Stomach smooth muscle (tissue), 2 donors: Measurements from ENCODE around the gene MAP4K3.
A peak's percentile ranks its signal among the peaks of the same experiment; 100 is the strongest.

Experiments used
- H3K27ac ChIP-seq: one replicate; pipeline ENCODE4 v1.7.0; 2013; ENCODE audit warnings: mild to moderate bottlenecking, low read length, inconsistent platforms
- H3K27me3 ChIP-seq, 2 donors: one replicate each; pipeline ENCODE4 v1.7.0; 2013; ENCODE audit warnings: low read length in 2 of 2; ENCODE audit not compliant: insufficient read depth in 2 of 2, control insufficient read depth in 1 of 2
- H3K36me3 ChIP-seq, 2 donors: one replicate each; pipeline ENCODE4 v1.7.0; 2013; ENCODE audit warnings: low read length in 2 of 2; ENCODE audit not compliant: control insufficient read depth in 2 of 2, insufficient read depth in 2 of 2
- H3K4me1 ChIP-seq: one replicate; pipeline ENCODE4 v1.7.0; 2013; ENCODE audit warnings: low read length; ENCODE audit not compliant: control insufficient read depth, insufficient read depth
- H3K4me3 ChIP-seq, 2 donors: one replicate each; pipeline ENCODE4 v1.7.0; 2013; ENCODE audit warnings: low read length in 2 of 2
- H3K9ac ChIP-seq, 2 donors: one replicate each; pipeline ENCODE4 v1.7.0; 2013; ENCODE audit warnings: low read length in 2 of 2, mild to moderate bottlenecking in 1 of 2
- H3K9me3 ChIP-seq, 2 donors: one replicate each; pipeline ENCODE4 v1.7.0; 2013; ENCODE audit warnings: low read length in 2 of 2; ENCODE audit not compliant: control insufficient read depth in 2 of 2
- donor health status: healthy.
- donor health status: Pancreatic carcinoma.

The MAP4K3 gene

DNA sequence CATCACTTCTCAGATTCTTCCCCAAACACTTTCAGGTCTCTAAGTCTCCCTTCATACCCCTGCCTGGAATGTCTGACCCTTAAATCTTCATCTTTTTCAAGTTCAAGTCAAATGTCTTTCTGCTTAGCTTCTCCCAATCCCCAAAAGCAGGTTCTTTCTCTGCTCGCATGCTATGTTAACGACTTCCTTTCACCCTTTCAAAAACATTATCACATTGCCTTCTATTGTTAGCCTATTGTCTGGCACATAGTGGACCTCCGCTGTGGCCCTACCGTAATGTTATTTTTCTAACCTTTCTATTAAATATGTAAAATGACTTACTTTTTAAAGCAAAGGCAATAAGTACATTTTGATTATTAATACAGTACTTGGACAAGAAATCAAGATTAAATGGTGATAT lies 195.5 kb downstream of the MAP4K3 start:
- H3K27me3 ChIP-seq, result peaks cover 0 to 4% of the 10 kb centered on the region in 2 donors
- no peaks in the 10 kb centered on the region for H3K36me3 ChIP-seq
- H3K4me3 ChIP-seq, result no peak overlapping the region
- no peaks in the 10 kb centered on the region for H3K4me1 ChIP-seq
- no peak overlapping the region for H3K27ac ChIP-seq
- no peaks in the 10 kb centered on the region for H3K9me3 ChIP-seq
- H3K9ac ChIP-seq, result no peak overlapping the region

DNA sequence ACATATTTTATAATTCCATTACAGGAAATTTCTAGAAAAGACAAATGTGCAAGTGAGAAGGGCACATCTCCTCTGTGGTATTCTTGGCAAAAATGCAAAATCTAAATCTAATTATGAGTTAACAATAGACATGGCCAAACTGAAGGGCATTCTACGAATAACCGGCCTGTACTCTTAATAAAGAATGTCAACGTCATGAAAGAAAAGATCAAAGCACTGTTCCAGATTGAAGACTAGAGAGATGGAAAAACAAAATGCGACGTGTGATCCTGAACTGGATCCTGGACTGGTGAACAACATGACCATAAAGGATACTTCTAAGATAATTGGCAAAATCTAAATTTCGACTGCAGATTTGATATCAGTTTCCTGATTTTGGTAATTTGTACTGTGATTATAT lies 196.3 kb downstream of the MAP4K3 start:
- H3K9me3 ChIP-seq, result no peaks in the 10 kb centered on the region
- no peak overlapping the region for H3K27ac ChIP-seq
- H3K4me1 ChIP-seq, result no peaks in the 10 kb centered on the region
- H3K27me3 ChIP-seq, result peaks cover 0 to 4% of the 10 kb centered on the region in 2 donors
- H3K9ac ChIP-seq, result no peak overlapping the region
- H3K36me3 ChIP-seq, result no peaks in the 10 kb centered on the region
- no peak overlapping the region for H3K4me3 ChIP-seq

DNA sequence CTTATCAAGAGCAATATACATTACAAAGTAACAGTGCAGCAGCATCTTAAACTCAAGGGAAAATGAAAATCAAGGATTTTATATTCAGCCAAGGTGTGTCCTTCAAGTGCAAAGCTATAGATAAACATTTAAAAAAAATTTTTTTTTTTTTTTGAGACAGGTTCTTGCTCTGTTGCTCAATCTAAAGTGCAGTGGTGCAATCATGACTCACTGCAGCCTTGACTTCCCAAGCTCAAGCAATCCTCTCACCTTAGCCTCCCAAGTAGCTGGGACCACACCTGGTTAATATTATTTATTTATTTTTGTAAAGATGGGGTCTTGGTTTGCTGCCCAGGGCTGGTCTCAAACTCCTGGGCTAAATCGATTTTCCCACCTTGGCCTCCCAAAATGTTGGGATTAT lies 202.3 kb downstream of the MAP4K3 start:
- Histone ChIP-seq H3K27me3 (no peaks in the 10 kb centered on the region), H3K36me3 (no peaks in the 10 kb centered on the region), H3K27ac (no peak overlapping the region), H3K9me3 (no peaks in the 10 kb centered on the region), H3K4me1 (no peaks in the 10 kb centered on the region), H3K9ac (no peak overlapping the region), H3K4me3 (no peak overlapping the region)

DNA sequence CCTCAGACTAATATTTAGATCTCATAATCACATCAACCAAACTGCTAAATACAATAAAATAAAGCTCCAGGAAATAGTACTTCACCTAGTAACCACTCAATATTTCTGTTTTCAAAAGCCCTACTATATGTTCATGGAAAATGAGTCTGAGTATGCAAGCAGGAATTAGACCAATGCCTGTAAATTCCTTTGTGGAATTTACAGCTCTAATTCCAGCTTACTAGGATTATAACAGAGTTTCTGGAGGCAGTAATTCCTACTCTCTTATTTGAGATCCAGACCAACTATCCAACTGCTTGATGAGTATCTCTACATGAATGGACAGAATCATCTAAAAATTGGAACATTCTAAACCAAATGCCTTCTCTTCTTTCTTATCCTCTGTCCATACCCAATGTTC lies 204.9 kb downstream of the MAP4K3 start:
- H3K27ac ChIP-seq, result no peak overlapping the region
- H3K9ac ChIP-seq, result no peak overlapping the region
- no peaks in the 10 kb centered on the region for H3K9me3 ChIP-seq
- peaks cover 3% of the 10 kb centered on the region for H3K4me1 ChIP-seq
- no peaks in the 10 kb centered on the region for H3K27me3 ChIP-seq
- no peaks in the 10 kb centered on the region for H3K36me3 ChIP-seq
- H3K4me3 ChIP-seq, result no peak overlapping the region

DNA sequence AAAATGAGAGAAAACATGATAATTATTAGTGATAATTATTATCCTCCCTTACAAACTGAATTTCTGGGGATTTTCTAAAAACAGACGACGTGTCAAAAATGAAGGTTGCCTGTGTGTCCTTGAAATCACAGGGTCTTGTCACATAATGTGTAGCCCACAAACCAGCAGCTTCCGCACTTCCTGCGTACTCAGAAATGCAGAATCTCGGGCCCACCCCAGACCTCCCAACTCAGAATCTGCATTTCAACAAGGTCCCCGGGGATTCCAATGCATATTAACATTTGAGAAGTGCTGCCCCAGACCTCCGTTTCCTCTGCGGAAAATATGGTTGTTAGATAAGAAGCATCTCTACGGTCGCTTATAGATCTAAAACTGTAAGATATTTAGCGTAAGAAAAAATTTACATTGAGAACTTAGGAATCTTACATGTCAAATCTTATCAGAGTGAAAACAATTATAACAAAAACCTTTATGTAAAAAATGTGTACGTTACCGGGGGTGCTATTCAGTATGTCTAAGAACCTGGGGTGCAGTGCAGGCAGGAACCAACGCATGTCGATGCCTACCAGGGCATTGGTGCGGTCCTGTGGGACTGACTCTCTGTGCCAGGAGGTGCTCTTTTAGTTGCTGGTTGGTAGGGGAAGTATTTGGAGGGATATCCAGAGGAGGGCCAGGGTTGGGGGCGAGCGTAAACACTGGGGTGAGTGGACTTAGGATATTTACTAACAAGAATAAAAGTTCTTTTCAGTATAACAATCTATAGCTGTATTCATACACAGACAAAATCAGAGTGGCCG lies 208.5 kb downstream of the MAP4K3 start:
- H3K4me3 ChIP-seq, result peak overlapping the region; percentile 51 to 59
- peak overlapping the region in 1 of 2 donors; percentile 57 for H3K9ac ChIP-seq
- peaks cover 3% of the 10 kb centered on the region for H3K4me1 ChIP-seq
- H3K36me3 ChIP-seq, result no peaks in the 10 kb centered on the region
- no peaks in the 10 kb centered on the region for H3K9me3 ChIP-seq
- H3K27ac ChIP-seq, result no peak overlapping the region
- H3K27me3 ChIP-seq, result no peaks in the 10 kb centered on the region

DNA sequence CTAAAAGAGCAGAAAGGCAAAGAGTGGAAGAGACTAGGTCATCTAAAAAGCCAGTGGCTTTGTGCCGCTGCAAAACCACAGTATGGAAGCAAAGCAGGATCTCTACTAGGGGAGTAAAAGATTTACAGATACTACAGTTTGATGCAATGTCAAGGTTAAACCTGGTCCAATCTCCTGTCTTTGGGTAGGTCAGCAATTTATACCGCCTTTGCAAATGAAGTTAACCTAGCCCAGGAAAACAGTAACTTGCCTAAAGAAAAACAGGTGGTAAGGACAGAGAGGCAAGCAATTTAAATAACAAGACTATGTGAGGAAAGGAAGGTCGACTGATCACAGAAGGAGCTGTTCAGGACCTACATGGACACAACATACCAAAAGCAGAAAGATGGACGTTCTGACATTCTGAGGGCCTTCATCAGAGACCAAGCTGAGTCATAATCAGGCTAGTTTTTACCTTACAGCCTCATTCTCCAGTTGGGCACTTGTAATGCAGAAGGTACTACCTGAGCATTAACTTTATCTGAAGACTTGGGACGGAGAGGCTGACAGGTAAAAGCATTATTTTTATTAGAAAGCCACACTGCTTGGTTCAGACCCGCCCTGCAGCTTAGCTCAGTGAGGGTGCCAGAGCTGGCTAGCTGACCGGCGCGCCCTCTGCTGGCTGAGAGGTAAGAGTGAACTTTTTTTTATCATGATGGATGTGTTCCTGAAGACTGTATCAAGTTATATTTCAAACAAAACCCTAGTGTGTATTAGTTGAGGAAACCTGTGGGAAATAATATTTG lies 209.3 kb downstream of the MAP4K3 start:
- peak overlapping the region in 1 of 2 donors; percentile 57 for H3K9ac ChIP-seq
- H3K27ac ChIP-seq, result no peak overlapping the region
- H3K27me3 ChIP-seq, result no peaks in the 10 kb centered on the region
- H3K36me3 ChIP-seq, result no peaks in the 10 kb centered on the region
- H3K9me3 ChIP-seq, result no peaks in the 10 kb centered on the region
- peaks cover 3% of the 10 kb centered on the region for H3K4me1 ChIP-seq
- peak overlapping the region; percentile 51 to 59 for H3K4me3 ChIP-seq

DNA sequence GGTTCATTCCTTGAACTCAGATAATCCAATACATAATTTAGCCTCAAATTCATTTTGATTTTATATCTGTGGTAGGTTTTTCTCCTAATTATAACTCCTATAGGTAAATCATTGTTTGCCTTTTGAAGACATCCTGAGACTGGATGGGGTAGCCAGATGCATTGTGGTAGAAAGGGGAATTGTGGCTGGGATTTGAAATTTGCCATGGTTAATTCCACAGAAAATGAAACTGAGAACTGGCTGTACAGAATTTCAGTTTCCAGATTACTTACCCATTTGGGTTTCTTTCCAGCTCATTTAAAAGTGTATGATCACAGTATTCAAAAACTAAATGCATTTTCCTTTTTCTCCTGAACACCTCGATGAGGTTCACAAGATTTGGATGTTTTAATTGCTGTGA lies 211.5 kb downstream of the MAP4K3 start:
- H3K4me1 ChIP-seq, result peaks cover 3% of the 10 kb centered on the region
- H3K36me3 ChIP-seq, result no peaks in the 10 kb centered on the region
- H3K4me3 ChIP-seq, result no peak overlapping the region
- H3K27ac ChIP-seq, result no peak overlapping the region
- no peak overlapping the region for H3K9ac ChIP-seq
- H3K9me3 ChIP-seq, result no peaks in the 10 kb centered on the region
- H3K27me3 ChIP-seq, result no peaks in the 10 kb centered on the region

DNA sequence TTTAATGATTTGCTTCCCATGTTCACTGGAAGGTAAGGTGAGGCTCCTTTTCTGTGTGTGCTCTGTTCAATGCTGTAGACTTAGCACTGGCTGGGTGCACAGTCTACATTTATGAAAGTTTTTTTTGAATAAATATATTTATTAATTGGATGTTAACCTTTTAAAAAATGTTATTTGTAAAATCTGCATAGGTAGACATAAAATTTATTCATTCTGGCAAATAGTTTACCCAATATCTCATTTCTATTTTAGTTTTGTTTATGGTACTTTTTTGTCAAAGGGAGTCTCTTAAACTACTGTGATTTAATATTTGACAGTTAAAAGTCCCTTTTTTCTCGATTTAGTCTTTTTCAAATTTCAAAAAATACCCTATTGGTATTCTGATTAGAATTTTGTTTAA lies 213.2 kb downstream of the MAP4K3 start:
- Histone ChIP-seq H3K4me1 (peaks cover 3% of the 10 kb centered on the region), H3K4me3 (no peak overlapping the region), H3K9ac (no peak overlapping the region), H3K27ac (no peak overlapping the region), H3K9me3 (no peaks in the 10 kb centered on the region), H3K27me3 (no peaks in the 10 kb centered on the region), H3K36me3 (no peaks in the 10 kb centered on the region)

DNA sequence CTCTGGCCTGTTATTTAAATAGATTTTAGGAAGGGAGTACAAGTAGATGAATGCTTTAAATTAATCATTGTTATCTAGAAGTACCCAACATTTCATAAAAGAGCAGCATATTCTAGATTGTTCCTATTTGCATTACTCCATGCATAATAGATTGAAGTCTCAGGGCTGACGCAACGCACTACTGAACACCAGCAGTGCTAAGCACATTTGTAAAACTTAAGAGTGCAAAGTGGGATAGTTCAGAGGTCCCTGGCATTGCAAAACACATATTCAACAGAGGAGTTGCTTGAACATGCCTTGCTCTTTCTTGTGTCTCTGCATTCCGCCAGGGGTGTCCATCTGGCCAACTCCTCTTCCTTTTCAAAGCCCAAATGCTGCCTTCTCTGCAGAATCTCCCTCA lies 215.6 kb downstream of the MAP4K3 start:
- H3K36me3 ChIP-seq, result no peaks in the 10 kb centered on the region
- no peaks in the 10 kb centered on the region for H3K9me3 ChIP-seq
- H3K4me1 ChIP-seq, result no peaks in the 10 kb centered on the region
- H3K4me3 ChIP-seq, result no peak overlapping the region
- no peak overlapping the region for H3K27ac ChIP-seq
- no peaks in the 10 kb centered on the region for H3K27me3 ChIP-seq
- H3K9ac ChIP-seq, result no peak overlapping the region

DNA sequence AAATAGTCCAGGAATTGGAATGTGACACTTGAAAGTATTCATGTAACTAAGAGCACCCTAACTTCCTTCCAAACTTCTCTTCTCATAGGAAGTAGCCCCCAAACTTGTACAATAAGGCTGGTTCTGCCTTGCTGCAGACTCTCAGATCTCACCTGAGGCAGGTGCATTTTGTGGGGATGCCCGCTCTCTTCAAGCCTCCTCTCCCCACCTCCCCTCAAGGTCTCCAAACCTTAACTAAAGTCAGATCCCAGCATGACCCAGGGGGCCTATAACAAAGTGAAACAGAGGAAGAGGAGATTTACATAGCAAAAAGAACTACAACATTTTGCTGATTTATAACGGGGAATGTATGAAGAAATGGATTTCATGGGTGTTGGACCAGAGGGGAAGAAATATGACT lies 216.9 kb downstream of the MAP4K3 start:
- Histone ChIP-seq H3K4me1 (no peaks in the 10 kb centered on the region), H3K9me3 (no peaks in the 10 kb centered on the region), H3K36me3 (no peaks in the 10 kb centered on the region), H3K4me3 (no peak overlapping the region), H3K27me3 (no peaks in the 10 kb centered on the region), H3K27ac (no peak overlapping the region), H3K9ac (no peak overlapping the region)

DNA sequence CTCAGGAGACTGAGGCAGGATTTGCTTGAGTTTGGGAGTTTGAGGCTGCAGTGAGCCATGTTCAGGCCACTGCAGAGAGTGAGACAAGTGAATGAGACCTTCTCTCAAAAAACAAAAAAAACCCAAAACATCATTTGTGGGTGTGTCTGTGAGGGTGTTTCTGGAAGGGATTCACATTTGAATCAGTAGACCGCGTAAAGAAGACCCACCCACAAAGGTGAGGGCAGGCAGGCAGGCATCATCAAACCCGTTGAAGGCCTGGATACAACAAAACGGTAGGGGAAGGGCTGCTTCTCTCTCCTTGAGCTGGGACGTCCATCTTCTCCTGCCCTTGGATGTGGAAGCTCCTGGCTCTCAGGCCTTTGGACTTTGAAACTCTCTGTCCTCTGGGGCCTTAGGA lies 218.7 kb downstream of the MAP4K3 start:
- no peaks in the 10 kb centered on the region for H3K27me3 ChIP-seq
- H3K27ac ChIP-seq, result no peak overlapping the region
- no peaks in the 10 kb centered on the region for H3K9me3 ChIP-seq
- no peak overlapping the region for H3K4me3 ChIP-seq
- H3K36me3 ChIP-seq, result no peaks in the 10 kb centered on the region
- no peak overlapping the region for H3K9ac ChIP-seq
- no peaks in the 10 kb centered on the region for H3K4me1 ChIP-seq
